Activated T-cell treated with anti-CD3 and anti-CD28 coated beads for 4 hours (primary cell): Measurements from ENCODE around the gene COQ6.
"Not testable (repeated sequence)": the region's sequence is repeated elsewhere in the genome, so short reads cannot be mapped to it uniquely, and the experiment has no call there.

Experiments used
- DNase-seq: peaks from one replicate; pipeline ENCODE4 v3.0.0-alpha.2; 2020

The COQ6 gene

DNA sequence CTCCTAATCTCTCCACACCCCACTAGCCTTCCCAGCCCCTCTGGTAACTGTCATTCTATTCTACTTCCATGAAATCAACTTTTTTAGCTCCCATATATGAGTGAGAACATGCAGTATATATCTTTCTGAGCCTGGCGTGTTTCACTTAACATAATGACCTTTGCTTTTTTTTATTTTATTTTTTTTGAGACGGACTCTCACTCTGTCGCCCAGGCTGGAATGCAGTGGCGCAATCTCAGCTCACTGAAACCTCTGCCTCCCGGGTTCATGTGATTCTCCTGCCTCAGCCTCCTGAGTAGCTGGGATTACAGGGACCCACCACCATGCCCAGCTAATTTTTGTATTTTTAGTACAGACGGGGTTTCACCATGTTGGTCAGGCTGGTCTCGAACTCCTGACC is 38.6 kb downstream of the COQ6 start:
- not testable (repeated sequence) for DNase-seq

DNA sequence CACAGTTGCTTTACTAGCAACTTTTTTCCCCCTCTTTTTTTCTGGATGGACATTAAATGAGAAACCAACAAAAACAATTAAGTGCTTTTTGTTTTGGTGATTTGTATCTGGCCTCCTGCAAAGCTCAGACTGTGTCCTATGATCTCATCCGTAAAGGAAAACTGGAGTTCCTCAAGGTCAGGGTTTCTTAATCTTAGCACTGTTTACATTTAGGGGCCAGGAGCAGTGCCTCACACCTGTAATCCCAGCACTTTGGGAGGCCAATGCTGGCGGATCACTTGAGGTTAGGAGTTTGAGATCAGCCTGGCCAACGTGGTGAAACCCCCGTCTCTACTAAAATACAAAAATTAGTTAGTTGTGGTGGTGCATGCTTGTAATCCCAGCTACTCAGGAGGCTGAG is 41.0 kb downstream of the COQ6 start:
- DNase-seq, result no peak

DNA sequence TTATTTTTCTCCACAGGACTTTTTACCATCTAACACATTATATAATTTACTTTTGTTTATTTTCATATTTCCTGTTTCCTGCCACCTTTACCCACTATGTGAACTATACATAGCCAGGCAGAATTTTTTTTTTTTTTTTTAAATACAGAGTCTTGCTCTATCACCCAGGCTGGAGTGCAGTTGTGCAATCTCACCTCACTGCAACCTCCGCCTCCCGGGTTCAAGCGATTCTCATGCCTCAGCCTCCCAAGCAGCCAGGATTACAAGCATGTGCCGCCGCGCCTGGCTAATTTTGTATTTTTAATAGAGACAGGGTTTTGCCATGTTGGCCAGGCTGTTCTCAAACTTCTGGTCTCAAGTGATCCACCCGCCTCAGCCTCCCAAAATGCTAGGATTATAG is 44.8 kb downstream of the COQ6 start:
- DNase-seq, result not testable (repeated sequence)

DNA sequence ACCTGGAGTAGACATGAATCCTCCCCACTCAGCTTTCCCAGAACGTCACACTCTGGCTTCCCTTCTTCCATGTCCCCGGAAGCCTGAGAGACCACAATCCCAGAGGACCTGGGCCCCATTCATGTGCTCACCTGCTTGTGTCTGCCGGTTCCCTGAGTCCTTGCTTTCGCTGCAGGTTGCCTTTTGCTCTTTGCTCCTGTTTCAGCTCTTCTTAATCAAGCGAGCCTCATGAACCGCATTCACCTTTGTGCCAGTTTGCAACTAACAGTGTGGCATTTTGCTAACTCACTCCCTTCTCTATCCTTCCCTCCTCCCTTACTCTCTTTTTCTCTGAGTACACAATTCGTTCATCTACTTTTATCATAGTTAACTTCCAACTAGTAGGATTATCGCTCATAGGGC is 45.9 kb downstream of the COQ6 start:
- no peak for DNase-seq

DNA sequence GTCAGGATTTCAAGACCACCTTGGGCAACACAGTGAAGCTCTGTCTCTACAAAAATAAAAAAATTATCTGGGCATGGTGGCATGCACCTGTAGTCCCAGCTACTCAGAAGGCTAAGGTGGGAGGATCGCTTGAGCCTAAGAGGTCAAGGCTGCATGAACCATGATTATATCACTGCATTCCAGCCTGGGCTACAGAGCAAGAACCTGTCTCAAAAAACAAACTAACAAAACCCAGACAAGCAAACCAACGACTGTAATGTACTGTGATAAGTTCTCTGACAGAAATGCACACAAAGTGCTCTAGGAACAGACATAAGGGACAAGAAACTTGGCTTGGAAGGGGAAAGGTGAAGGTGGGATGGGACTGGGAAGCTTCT is 46.6 kb downstream of the COQ6 start:
- DNase-seq, result no peak

DNA sequence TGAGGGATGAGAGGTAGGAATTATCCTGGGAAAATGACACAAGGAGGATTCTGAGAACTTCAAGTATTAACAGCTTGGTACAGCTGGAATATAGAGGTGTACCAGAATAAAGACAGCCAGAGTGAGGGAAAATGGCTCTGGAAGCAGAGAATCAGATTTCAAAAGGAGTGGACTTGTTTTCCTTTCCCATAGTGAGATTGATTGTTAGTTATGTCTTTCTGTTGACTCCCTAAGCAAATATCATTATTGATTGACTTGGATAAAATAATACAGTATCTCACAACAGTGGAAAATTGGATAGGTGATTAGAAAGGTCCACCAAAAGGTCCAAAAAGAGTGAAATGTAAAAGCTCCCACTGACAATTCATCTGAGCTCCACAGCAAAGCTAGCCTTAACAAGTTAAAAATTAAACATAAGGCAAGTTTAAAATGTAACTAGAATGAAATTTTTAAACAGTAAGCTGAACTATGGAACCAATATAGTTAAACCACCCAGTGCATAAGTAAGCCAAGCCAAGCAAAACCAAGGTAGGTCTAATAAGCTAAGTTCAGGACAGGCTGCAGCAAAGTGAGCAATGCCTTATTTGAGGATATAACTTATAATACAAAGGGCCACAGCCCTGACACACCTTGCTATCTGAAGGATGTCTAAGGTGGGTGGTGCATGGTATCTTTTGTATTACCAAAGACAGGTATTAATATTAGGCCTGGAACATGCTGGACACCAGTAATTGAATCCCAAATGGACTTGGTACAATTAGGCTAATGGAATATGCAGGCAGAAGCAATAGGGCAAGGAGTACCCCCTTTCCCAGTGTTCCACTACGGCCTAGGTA is 47.2 kb downstream of the COQ6 start:
- no peak for DNase-seq

DNA sequence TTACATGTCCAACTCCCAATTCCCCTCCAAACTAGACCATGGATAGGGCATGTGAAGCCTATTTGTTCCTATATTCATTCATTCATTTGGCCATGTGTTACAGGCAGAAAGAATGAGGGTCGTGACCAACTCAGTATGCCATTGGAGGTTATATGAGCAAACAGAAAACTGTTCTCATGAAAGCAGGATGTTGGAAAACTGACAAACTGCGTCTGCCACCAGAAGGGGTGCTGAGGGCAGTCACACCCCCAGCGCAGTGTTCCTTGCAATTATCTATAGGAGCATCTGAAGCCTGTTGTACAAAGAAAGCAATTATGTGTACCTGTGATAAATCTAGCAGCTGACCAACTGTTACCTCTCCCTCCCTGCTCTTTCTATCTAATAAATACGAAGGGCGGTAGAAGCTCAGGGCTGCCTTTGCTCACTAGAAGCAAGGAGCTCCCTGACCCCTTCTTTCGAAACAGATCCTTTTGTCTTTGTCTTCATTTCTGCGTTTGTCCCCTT is 47.9 kb downstream of the COQ6 start:
- DNase-seq, result no peak

DNA sequence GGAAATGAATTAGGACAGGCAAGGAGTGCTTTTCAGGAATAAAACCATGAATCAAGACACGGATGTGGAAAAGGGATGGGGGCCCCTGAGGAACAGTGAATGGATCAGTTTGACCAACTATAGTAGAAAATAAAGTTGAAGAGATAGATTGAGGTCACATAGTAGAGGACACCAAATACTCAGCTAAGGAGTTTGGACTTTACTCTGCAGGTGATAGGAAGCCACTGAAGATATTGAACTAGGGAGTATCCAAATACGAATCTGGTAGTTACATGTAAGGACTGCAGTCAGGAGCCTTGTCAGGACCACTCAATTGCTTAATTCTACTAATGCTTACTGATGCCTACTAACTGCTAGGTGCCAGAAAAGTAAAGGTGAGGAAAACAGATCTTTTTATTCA is 48.6 kb downstream of the COQ6 start:
- no peak for DNase-seq

DNA sequence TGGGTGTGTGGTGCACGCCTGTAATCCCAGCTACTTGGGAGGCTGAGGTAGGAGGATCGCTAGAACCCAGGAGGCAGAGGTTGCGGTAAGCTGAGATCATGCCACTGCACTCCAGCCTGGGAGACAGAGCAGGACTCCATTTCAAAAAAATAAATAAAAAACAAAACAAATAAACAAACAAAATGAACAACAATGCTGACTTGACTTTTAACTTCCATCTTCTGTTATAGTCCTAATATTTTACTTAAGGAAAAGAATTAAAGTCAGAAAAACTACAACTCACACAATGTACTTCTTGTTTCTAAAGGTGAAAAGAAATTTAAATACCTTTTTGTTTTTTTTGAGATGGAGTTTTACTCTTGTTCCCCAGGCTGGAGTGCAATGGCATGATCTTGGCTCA is 55.6 kb downstream of the COQ6 start:
- not testable (repeated sequence) for DNase-seq

DNA sequence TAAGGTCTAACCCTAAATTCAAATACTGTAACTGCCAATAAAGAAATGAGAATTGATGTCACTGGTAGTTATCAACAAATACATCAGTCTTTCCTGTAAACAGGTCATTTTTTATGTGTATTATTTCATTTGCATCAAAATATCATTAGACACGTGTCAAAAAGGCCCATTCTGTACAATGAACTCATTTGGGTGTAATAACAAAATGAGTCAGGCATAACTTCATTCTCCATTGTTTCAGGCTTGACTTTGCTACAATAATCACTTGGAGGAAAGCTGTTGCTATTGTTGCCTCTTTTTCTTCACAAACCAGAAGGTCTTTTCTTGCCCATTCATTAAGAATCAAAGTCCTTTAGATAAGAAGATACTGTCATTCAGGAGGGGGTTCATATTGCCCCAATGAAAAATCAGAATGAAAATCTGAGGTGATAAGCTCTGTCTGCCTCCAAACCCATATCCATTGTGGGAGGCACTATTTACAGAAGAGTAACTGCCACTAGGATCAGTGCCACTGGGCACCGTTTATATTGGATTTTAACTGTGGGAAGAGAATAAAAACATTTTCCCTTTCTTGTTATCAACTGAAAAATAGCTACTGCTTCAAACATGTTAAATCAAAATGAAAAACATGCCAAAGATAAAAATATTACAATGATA is 58.9 kb downstream of the COQ6 start:
- DNase-seq, result no peak
